ENCODE measurements around the gene ULK4. TPM values are rescaled to one million over a fixed set of nuclear protein-coding genes. Genes with fewer than 3 reads are reported as not detected.
"Not testable (repeated sequence)": the region's sequence is repeated elsewhere in the genome, so short reads cannot be mapped to it uniquely, and the experiment has no call there.

ULK4 gene
- total RNA-seq, 1 donor from 2014 or later = 8.4 TPM

GRCh38 chr3:41880387-41880786 is 81.5 kb downstream of the ULK4 start:
- Histone ChIP-seq H3K9me3 (ENCODE audit: control insufficient read depth in 3 of 3, low read length in 3 of 3) (no peaks in the 10 kb centered on the region), H3K9ac (ENCODE audit: low read depth in 1 of 3, low read length in 3 of 3) (no peak overlapping the region), H3K36me3 (ENCODE audit: control insufficient read depth in 3 of 3, insufficient read depth in 3 of 3, low read length in 3 of 3) (no peaks in the 10 kb centered on the region), H3K4me3 (ENCODE audit: low read length in 3 of 3) (no peak overlapping the region), H3K4me1 (ENCODE audit: control insufficient read depth in 3 of 3, insufficient read depth in 3 of 3, low read length in 3 of 3) (no peaks in the 10 kb centered on the region), H3K27ac (ENCODE audit: low read depth, low read length) (no peak overlapping the region), H3K27me3 (ENCODE audit: control insufficient read depth in 3 of 3, insufficient read depth in 3 of 3, low read length in 3 of 3) (no peaks in the 10 kb centered on the region)

- H3K9me3 ChIP-seq (ENCODE audit: control insufficient read depth in 3 of 3, low read length in 3 of 3); H3K4me3 ChIP-seq (ENCODE audit: low read length in 3 of 3); H3K27me3 ChIP-seq (ENCODE audit: control insufficient read depth in 3 of 3, insufficient read depth in 3 of 3, low read length in 3 of 3); H3K27ac ChIP-seq (ENCODE audit: low read depth, low read length); H3K9ac ChIP-seq (ENCODE audit: low read depth in 1 of 3, low read length in 3 of 3); H3K4me1 ChIP-seq (ENCODE audit: control insufficient read depth in 3 of 3, insufficient read depth in 3 of 3, low read length in 3 of 3); H3K36me3 ChIP-seq (ENCODE audit: control insufficient read depth in 3 of 3, insufficient read depth in 3 of 3, low read length in 3 of 3): not testable (repeated sequence)
Observed at GRCh38 chr3:41877741-41878140, 84.2 kb downstream of the ULK4 start.

GRCh38 chr3:41874022-41874421 is 87.9 kb downstream of the ULK4 start:
- no peaks in the 10 kb centered on the region for H3K36me3 ChIP-seq (ENCODE audit: control insufficient read depth in 3 of 3, insufficient read depth in 3 of 3, low read length in 3 of 3)
- H3K4me1 ChIP-seq (ENCODE audit: control insufficient read depth in 3 of 3, insufficient read depth in 3 of 3, low read length in 3 of 3) = no peaks in the 10 kb centered on the region
- no peak overlapping the region for H3K9ac ChIP-seq (ENCODE audit: low read depth in 1 of 3, low read length in 3 of 3)
- H3K4me3 ChIP-seq (ENCODE audit: low read length in 3 of 3) = no peak overlapping the region
- no peaks in the 10 kb centered on the region for H3K9me3 ChIP-seq (ENCODE audit: control insufficient read depth in 3 of 3, low read length in 3 of 3)
- H3K27me3 ChIP-seq (ENCODE audit: control insufficient read depth in 3 of 3, insufficient read depth in 3 of 3, low read length in 3 of 3) = no peaks in the 10 kb centered on the region
- H3K27ac ChIP-seq (ENCODE audit: low read depth, low read length) = no peak overlapping the region

- H3K27ac ChIP-seq (ENCODE audit: low read depth, low read length) = no peak overlapping the region
- no peaks in the 10 kb centered on the region for H3K36me3 ChIP-seq (ENCODE audit: control insufficient read depth in 3 of 3, insufficient read depth in 3 of 3, low read length in 3 of 3)
- no peak overlapping the region for H3K4me3 ChIP-seq (ENCODE audit: low read length in 3 of 3)
- no peaks in the 10 kb centered on the region for H3K4me1 ChIP-seq (ENCODE audit: control insufficient read depth in 3 of 3, insufficient read depth in 3 of 3, low read length in 3 of 3)
- no peaks in the 10 kb centered on the region for H3K9me3 ChIP-seq (ENCODE audit: control insufficient read depth in 3 of 3, low read length in 3 of 3)
- H3K9ac ChIP-seq (ENCODE audit: low read depth in 1 of 3, low read length in 3 of 3) = no peak overlapping the region
- no peaks in the 10 kb centered on the region for H3K27me3 ChIP-seq (ENCODE audit: control insufficient read depth in 3 of 3, insufficient read depth in 3 of 3, low read length in 3 of 3)
Observed at GRCh38 chr3:41872157-41872556, 89.7 kb downstream of the ULK4 start.

GRCh38 chr3:41867533-41867932 is 94.4 kb downstream of the ULK4 start:
- Histone ChIP-seq H3K9ac (ENCODE audit: low read depth in 1 of 3, low read length in 3 of 3) (no peak overlapping the region), H3K9me3 (ENCODE audit: control insufficient read depth in 3 of 3, low read length in 3 of 3) (no peaks in the 10 kb centered on the region), H3K36me3 (ENCODE audit: control insufficient read depth in 3 of 3, insufficient read depth in 3 of 3, low read length in 3 of 3) (no peaks in the 10 kb centered on the region), H3K27ac (ENCODE audit: low read depth, low read length) (no peak overlapping the region), H3K4me3 (ENCODE audit: low read length in 3 of 3) (no peak overlapping the region), H3K4me1 (ENCODE audit: control insufficient read depth in 3 of 3, insufficient read depth in 3 of 3, low read length in 3 of 3) (no peaks in the 10 kb centered on the region), H3K27me3 (ENCODE audit: control insufficient read depth in 3 of 3, insufficient read depth in 3 of 3, low read length in 3 of 3) (no peaks in the 10 kb centered on the region)

GRCh38 chr3:41866298-41866697 is 95.6 kb downstream of the ULK4 start:
- H3K4me1 ChIP-seq (ENCODE audit: control insufficient read depth in 3 of 3, insufficient read depth in 3 of 3, low read length in 3 of 3) = no peaks in the 10 kb centered on the region
- H3K9ac ChIP-seq (ENCODE audit: low read depth in 1 of 3, low read length in 3 of 3) = no peak overlapping the region
- no peak overlapping the region for H3K4me3 ChIP-seq (ENCODE audit: low read length in 3 of 3)
- no peaks in the 10 kb centered on the region for H3K9me3 ChIP-seq (ENCODE audit: control insufficient read depth in 3 of 3, low read length in 3 of 3)
- H3K27me3 ChIP-seq (ENCODE audit: control insufficient read depth in 3 of 3, insufficient read depth in 3 of 3, low read length in 3 of 3) = no peaks in the 10 kb centered on the region
- H3K36me3 ChIP-seq (ENCODE audit: control insufficient read depth in 3 of 3, insufficient read depth in 3 of 3, low read length in 3 of 3) = no peaks in the 10 kb centered on the region
- no peak overlapping the region for H3K27ac ChIP-seq (ENCODE audit: low read depth, low read length)

- no peaks in the 10 kb centered on the region for H3K36me3 ChIP-seq (ENCODE audit: control insufficient read depth in 3 of 3, insufficient read depth in 3 of 3, low read length in 3 of 3)
- H3K4me3 ChIP-seq (ENCODE audit: low read length in 3 of 3) = no peak overlapping the region
- H3K4me1 ChIP-seq (ENCODE audit: control insufficient read depth in 3 of 3, insufficient read depth in 3 of 3, low read length in 3 of 3) = no peaks in the 10 kb centered on the region
- no peaks in the 10 kb centered on the region for H3K9me3 ChIP-seq (ENCODE audit: control insufficient read depth in 3 of 3, low read length in 3 of 3)
- no peak overlapping the region for H3K27ac ChIP-seq (ENCODE audit: low read depth, low read length)
- H3K27me3 ChIP-seq (ENCODE audit: control insufficient read depth in 3 of 3, insufficient read depth in 3 of 3, low read length in 3 of 3) = no peaks in the 10 kb centered on the region
- no peak overlapping the region for H3K9ac ChIP-seq (ENCODE audit: low read depth in 1 of 3, low read length in 3 of 3)
Observed at GRCh38 chr3:41863024-41863423, 98.9 kb downstream of the ULK4 start.

GRCh38 chr3:41860489-41860888 is 101.4 kb downstream of the ULK4 start:
- H3K27me3 ChIP-seq (ENCODE audit: control insufficient read depth in 3 of 3, insufficient read depth in 3 of 3, low read length in 3 of 3); H3K27ac ChIP-seq (ENCODE audit: low read depth, low read length); H3K9ac ChIP-seq (ENCODE audit: low read depth in 1 of 3, low read length in 3 of 3); H3K4me3 ChIP-seq (ENCODE audit: low read length in 3 of 3); H3K4me1 ChIP-seq (ENCODE audit: control insufficient read depth in 3 of 3, insufficient read depth in 3 of 3, low read length in 3 of 3); H3K9me3 ChIP-seq (ENCODE audit: control insufficient read depth in 3 of 3, low read length in 3 of 3); H3K36me3 ChIP-seq (ENCODE audit: control insufficient read depth in 3 of 3, insufficient read depth in 3 of 3, low read length in 3 of 3): not testable (repeated sequence)

- no peak overlapping the region for H3K27ac ChIP-seq (ENCODE audit: low read depth, low read length)
- no peaks in the 10 kb centered on the region for H3K9me3 ChIP-seq (ENCODE audit: control insufficient read depth in 3 of 3, low read length in 3 of 3)
- H3K4me1 ChIP-seq (ENCODE audit: control insufficient read depth in 3 of 3, insufficient read depth in 3 of 3, low read length in 3 of 3) = no peaks in the 10 kb centered on the region
- no peaks in the 10 kb centered on the region for H3K27me3 ChIP-seq (ENCODE audit: control insufficient read depth in 3 of 3, insufficient read depth in 3 of 3, low read length in 3 of 3)
- no peak overlapping the region for H3K9ac ChIP-seq (ENCODE audit: low read depth in 1 of 3, low read length in 3 of 3)
- no peaks in the 10 kb centered on the region for H3K36me3 ChIP-seq (ENCODE audit: control insufficient read depth in 3 of 3, insufficient read depth in 3 of 3, low read length in 3 of 3)
- H3K4me3 ChIP-seq (ENCODE audit: low read length in 3 of 3) = no peak overlapping the region
Observed at GRCh38 chr3:41854956-41855355, 106.9 kb downstream of the ULK4 start.

- Histone ChIP-seq H3K9ac (ENCODE audit: low read depth in 1 of 3, low read length in 3 of 3) (no peak overlapping the region), H3K4me3 (ENCODE audit: low read length in 3 of 3) (no peak overlapping the region), H3K27ac (ENCODE audit: low read depth, low read length) (no peak overlapping the region), H3K4me1 (ENCODE audit: control insufficient read depth in 3 of 3, insufficient read depth in 3 of 3, low read length in 3 of 3) (no peaks in the 10 kb centered on the region), H3K36me3 (ENCODE audit: control insufficient read depth in 3 of 3, insufficient read depth in 3 of 3, low read length in 3 of 3) (no peaks in the 10 kb centered on the region), H3K9me3 (ENCODE audit: control insufficient read depth in 3 of 3, low read length in 3 of 3) (no peaks in the 10 kb centered on the region), H3K27me3 (ENCODE audit: control insufficient read depth in 3 of 3, insufficient read depth in 3 of 3, low read length in 3 of 3) (no peaks in the 10 kb centered on the region)
Observed at GRCh38 chr3:41853540-41854196, 108.2 kb downstream of the ULK4 start.
